Measurements from ENCODE around the gene CHTOP.
"Not testable (repeated sequence)": the region's sequence is repeated elsewhere in the genome, so short reads cannot be mapped to it uniquely, and the experiment has no call there.

The CHTOP gene

DNA sequence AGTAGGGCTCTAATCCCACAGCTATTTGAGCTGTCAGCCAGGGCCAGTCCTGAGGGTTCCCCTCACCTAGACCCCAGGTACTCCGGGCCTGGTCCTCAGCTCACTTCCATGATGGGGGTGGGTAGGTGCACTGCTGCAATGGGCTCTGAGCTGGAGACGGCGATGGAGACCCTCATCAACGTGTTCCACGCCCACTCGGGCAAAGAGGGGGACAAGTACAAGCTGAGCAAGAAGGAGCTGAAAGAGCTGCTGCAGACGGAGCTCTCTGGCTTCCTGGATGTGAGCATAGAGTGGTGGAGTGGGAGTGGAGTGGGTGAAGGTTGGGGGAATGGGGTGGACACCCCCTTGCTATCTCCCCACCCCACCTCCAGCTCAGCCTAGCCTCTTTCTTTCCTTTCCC, 3.5 kb upstream of the CHTOP start:
- in situ Hi-C loops (cut with HindIII; ENCODE audit: low sequenced_read_pairs) = no loop called here

DNA sequence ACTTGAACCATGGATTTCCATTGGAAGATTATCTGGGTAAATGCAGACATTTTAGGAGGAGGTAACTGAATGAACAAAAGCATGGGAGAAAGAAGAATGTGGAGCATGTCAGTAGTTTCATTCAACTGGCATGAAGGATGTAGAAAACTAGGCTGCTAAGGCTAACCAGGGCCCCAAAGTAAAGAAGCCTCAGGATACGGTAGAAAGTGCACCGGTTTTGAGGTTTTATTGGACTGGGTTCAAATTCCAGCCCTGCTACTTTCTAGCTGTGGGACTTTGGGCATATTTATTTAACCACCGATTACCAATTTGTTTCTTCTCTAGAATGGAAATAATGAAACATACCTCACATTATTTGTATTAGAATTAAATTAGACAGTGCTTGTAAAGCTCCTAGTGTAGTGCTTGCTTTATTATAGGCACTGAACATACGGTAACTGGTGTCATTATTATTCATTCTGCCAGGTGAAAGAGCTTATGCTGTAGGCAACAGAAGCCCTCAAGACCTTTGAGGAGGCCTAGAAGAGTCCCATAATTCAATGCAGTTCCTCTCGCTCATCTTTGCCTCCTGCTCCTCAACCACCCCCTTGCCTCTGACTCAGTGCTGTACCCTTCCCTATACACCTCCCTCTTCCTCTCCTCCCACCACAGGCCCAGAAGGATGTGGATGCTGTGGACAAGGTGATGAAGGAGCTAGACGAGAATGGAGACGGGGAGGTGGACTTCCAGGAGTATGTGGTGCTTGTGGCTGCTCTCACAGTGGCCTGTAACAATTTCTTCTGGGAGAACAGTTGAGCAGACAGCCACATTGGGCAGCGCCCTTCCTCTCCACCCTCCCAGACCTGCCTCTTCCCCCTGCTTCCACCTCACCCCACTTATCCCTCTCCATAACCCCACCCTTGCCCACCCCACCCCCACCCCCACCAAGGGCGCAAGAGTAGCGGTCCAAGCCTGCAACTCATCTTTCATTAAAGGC, 2.5 kb upstream of the CHTOP start:
- in situ Hi-C loops (cut with HindIII; ENCODE audit: low sequenced_read_pairs) = no loop called here

DNA sequence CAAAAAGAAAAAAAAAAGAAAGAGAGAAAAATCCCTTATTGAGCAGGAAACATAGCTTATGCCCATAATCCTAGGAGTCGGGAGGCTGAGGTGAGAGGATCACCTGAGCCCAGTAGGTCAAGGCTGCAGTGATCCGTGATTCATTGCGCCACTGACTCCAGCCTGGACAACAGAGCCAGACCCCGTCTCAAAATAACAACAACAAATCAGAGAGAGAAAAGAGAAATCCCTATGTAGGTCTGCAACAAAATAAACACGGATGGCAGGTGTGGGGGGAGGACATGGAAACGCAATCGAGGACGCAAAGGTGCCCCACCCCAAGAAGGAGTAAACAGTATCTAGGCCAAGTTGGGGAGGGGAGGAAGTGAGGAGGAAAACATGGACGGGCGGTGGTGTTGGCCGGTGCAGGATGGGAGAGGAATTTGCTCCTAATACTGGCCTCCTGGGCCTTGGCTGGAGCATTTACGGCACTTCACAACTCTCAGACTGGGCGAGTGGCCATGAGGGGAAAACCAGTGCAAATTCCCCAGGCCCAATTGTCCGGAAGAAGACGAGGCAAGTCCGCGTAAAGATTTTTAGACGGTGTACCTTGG, 609 bp upstream of the CHTOP start:
- in situ Hi-C loops (cut with HindIII; ENCODE audit: low sequenced_read_pairs) = no loop called here

- in situ Hi-C loops (cut with HindIII; ENCODE audit: low sequenced_read_pairs) = loop anchor here (5.0 kb wide), 1 partner anchor 74 kb away; no protein-coding TSS in a partner anchor
These were observed 2.0 kb downstream of the CHTOP start for GRCh38 chr1:153635872-153636271.

DNA sequence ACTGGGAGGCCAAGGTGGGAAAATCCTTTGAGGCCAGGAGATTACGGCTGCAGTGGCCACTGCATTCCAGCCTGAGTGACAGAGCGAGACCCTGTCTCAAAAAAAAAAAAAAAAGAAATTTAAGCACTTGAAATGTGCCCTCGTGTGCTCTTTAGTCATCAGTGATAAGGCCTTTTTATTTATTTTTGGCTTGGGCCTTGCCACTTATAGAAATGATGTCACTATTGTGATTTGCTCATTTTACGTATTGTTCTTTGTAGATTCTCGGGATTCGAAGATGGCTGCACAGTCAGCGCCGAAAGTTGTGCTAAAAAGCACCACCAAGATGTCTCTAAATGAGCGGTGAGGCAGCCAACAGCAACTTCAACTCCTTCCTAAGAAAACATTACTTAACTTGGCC, 2.4 kb downstream of the CHTOP start:
- in situ Hi-C loops (cut with HindIII; ENCODE audit: low sequenced_read_pairs) = loop anchor here (5.0 kb wide), 1 partner anchor 74 kb away; no protein-coding TSS in a partner anchor

DNA sequence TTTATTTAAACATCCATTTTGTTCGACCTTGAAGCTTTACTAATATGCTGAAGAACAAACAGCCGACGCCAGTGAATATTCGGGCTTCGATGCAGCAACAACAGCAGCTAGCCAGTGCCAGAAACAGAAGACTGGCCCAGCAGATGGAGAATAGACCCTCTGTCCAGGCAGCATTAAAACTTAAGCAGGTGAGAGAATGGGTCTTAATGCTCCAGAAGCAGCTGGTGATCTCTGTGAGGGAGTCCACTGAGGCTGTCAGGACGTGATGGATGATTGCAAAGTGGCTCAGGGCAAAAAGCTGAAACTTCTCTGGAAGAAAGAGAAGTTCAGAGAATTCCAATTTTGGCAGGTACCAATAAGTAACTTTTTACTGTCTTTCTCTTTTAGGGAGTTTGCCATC, 4.4 kb downstream of the CHTOP start:
- in situ Hi-C loops (cut with HindIII; ENCODE audit: low sequenced_read_pairs) = loop anchor here (5.0 kb wide), 1 partner anchor 76 kb away; no protein-coding TSS in a partner anchor

DNA sequence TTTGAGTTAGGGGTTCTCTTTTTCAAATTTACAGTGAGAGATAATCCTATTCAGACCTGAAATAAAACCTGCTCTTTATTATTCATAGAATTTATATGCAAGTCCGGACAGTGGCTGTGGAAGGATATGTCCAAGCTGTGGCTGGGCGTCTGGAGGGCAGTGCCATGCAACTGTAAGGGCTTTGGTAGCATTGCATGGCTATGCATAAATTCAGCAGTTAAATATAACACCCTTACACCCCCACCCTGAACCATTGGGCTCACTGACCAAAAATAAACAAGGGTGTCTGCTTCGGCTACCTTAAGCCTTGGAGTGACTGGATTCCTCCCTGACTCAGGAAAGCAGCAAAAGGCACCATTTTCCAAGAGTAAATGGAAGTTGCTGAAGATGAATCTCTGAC, 5.4 kb downstream of the CHTOP start:
- in situ Hi-C loops (cut with HindIII; ENCODE audit: low sequenced_read_pairs) = loop anchor here (5.0 kb wide), 1 partner anchor 77 kb away; no protein-coding TSS in a partner anchor

GRCh38 chr1:153640213-153640612, 6.3 kb downstream of the CHTOP start:
- in situ Hi-C loops (cut with HindIII; ENCODE audit: low sequenced_read_pairs) = not testable (repeated sequence)

DNA sequence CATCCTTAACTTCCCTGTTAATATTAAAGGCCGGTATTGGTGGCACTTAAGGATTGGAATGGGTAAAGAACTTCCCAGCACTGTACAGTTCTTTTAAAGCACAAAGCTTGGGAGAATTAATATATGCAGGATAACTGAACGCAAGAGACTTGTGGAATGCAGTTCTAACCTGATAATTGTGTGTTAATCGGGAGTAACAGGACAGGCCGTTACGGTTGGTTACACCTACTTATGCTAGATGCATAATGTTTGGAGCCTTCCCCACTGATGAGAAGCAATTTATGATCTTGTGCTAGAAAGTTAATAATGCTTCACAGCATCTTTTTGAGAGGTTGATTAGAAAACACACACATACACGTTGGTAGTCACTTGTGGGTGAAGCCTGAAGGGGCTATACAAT, 7.0 kb downstream of the CHTOP start:
- in situ Hi-C loops (cut with HindIII; ENCODE audit: low sequenced_read_pairs) = no loop called here

DNA sequence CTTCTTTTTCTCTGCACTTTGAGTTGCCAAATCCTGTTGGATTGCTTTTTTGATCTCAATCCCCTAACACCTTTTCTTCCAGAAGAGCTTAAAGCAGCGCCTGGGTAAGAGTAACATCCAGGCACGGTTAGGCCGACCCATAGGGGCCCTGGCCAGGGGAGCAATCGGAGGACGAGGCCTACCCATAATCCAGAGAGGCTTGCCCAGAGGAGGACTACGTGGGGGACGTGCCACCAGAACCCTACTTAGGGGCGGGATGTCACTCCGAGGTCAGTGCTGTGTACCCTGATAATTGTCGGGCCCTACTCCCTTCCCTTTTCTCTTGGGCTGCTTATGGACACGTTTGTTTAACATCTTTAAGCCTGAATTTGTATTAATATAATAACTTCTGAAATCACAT, 8.3 kb downstream of the CHTOP start:
- in situ Hi-C loops (cut with HindIII; ENCODE audit: low sequenced_read_pairs) = no loop called here

GRCh38 chr1:153643100-153643499, 9.2 kb downstream of the CHTOP start:
- in situ Hi-C loops (cut with HindIII; ENCODE audit: low sequenced_read_pairs) = no loop called here

DNA sequence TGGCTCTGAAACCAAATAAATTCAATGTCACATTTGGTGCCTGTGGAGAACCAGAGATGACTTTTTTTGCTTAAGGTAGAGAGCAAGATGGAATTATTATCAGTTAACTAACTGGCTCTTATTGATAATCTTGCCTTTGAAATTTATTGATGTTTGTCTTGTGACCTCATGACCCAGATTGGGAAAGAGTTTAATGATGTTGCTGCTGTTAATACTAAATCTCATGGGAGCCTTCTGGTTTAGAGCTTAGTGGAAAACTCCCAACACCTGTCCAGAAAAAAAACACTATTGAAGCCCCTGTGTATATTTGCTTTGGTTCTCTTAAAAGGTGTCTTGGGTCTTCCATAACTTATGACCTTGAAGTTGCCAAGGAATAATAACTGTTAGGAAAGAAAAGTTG, 9.9 kb downstream of the CHTOP start:
- in situ Hi-C loops (cut with HindIII; ENCODE audit: low sequenced_read_pairs) = no loop called here

DNA sequence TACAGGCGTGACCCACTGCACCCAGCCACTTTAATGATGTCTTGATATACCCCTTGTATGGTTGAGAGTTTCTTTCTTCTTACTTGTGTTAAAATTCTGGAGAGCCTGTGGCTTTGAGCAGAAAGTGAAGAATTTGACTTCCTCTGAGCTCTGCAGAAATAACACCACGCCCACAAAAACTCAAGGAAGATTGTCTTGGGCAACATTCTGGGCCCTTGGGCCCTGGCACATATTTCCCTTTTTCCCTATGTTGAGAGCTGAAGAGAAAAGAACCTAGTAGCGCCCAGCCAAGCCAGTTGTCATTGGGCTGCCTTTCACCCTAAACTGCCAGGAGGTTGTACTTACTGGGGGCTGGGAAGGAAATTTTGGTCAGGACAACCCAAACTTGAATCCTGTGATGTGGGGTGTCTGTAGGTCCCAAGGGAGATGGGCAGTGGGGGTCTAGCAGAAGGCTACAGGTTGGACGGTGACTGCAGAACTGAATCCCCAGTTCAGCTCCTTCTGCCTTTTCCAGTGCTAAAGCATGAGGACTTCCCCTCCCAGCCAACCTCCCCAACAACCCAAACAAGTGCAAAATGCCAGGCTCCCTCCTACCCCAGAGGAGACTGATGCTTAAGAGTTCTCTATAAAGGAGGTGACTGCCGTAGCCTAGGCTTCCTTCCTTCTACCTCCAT, 12.9 kb downstream of the CHTOP start:
- in situ Hi-C loops (cut with HindIII; ENCODE audit: low sequenced_read_pairs) = no loop called here

GRCh38 chr1:153647346-153647714, 13.5 kb downstream of the CHTOP start:
- in situ Hi-C loops (cut with HindIII; ENCODE audit: low sequenced_read_pairs) = no loop called here

GRCh38 chr1:153648000-153648643, 14.3 kb downstream of the CHTOP start:
- in situ Hi-C loops (cut with HindIII; ENCODE audit: low sequenced_read_pairs) = no loop called here

- in situ Hi-C loops (cut with HindIII; ENCODE audit: low sequenced_read_pairs) = no loop called here
These were observed 15.4 kb downstream of the CHTOP start for GRCh38 chr1:153649137-153649862.

GRCh38 chr1:153649863-153650235, 16.0 kb downstream of the CHTOP start:
- in situ Hi-C loops (cut with HindIII; ENCODE audit: low sequenced_read_pairs) = no loop called here

DNA sequence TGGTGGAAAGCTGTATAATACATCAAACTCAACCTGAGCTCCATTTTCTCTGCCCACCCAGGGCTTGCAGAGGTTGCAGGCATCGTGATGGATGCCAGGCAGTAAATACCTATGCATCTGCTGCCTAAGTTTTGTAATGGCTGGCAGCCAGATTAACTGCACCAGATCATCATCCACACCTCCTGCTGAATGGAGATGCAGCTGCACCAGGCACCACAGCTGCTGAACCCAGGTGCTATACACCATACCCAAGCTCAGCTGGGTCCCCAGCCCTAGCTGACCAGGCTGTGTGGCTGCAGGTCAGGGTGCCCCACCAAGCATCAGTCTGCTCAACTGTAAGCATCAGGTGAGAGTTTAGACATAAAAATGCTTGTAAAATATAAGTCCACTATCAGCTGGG, 17.9 kb downstream of the CHTOP start:
- in situ Hi-C loops (cut with HindIII; ENCODE audit: low sequenced_read_pairs) = no loop called here

GRCh38 chr1:153652805-153653500, 19.1 kb downstream of the CHTOP start:
- in situ Hi-C loops (cut with HindIII; ENCODE audit: low sequenced_read_pairs) = no loop called here

DNA sequence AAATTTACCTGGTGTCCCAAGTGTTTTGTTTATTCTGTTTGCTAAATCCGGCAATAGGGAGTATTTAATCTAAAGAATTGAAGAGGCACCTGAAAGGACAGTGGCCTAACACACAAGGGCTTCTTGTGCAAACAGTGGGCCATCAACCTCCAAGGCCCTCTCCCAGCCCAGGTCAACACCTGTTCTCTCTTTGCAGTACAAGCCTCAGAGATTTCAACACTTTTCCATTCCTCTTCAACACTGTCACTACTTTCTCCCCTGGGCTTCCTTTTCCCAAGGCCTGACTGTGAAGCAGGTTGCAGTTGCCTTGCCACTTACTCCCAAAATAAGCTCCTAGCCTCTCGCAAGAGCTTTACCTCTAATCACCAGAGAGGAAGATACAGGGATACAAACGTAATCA, 21.5 kb downstream of the CHTOP start:
- in situ Hi-C loops (cut with HindIII; ENCODE audit: low sequenced_read_pairs) = no loop called here

Data from endothelial cell of hepatic sinusoid (primary cell).